ENCODE measurements around the gene POT1.

Gene POT1

GRCh38 chr7:124856299-124856888 lies 73.2 kb downstream of the POT1 start:
- Histone ChIP-seq H3K27me3 (ENCODE audit: control insufficient read depth, insufficient read depth, low read length) (no peaks in the 10 kb centered on the region), H3K9ac (ENCODE audit: low read length) (no peak overlapping the region), H3K4me1 (ENCODE audit: control insufficient read depth, low read depth, low read length) (no peaks in the 10 kb centered on the region), H3K27ac (ENCODE audit: low read length) (no peak overlapping the region), H3K36me3 (ENCODE audit: control insufficient read depth, low read depth, low read length) (no peaks in the 10 kb centered on the region), H3K9me3 (ENCODE audit: control insufficient read depth, low read depth, low read length) (no peaks in the 10 kb centered on the region), H3K4me3 (ENCODE audit: low read length) (no peak overlapping the region)

DNA sequence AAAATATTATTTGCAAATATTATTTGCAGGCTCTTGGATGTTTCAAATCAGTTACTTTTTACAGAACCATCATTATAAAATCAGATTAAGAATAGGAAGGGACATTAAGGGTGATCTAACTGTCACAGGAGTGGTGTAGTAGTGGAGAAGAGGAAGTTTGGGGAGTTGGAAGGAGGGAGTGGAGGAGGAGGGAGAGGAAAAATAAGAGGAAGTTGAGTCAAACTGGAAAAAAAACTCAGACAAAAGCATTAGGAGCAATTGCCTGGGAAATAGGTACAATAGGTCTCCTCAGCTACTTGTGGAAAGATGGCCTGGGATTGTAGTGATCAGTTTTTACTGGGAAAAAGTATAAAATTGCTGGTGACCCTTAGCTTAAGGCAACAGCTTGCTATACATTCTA lies 86.3 kb downstream of the POT1 start:
- Histone ChIP-seq H3K36me3 (ENCODE audit: control insufficient read depth, low read depth, low read length) (no peaks in the 10 kb centered on the region), H3K27ac (ENCODE audit: low read length) (no peak overlapping the region), H3K9ac (ENCODE audit: low read length) (no peak overlapping the region), H3K4me1 (ENCODE audit: control insufficient read depth, low read depth, low read length) (no peaks in the 10 kb centered on the region), H3K27me3 (ENCODE audit: control insufficient read depth, insufficient read depth, low read length) (no peaks in the 10 kb centered on the region), H3K4me3 (ENCODE audit: low read length) (no peak overlapping the region), H3K9me3 (ENCODE audit: control insufficient read depth, low read depth, low read length) (no peaks in the 10 kb centered on the region)

DNA sequence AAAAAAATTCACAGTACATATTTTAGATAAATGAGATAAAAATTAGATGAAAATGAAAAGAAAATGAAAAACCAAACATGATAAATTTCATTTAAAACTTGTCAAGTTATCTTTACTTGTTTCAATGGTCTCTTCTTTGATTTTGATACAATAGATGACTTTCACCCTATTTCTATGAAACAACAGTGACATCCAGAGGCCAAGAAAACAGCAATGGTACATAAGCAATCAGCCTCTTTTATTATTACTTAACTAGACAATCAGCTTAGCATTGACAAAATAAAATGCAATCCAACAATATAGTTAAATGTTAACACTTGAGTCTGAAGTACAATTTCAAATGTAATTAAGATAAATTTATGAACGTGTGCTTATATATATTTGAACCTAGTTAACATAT lies 89.2 kb downstream of the POT1 start:
- Histone ChIP-seq H3K36me3 (ENCODE audit: control insufficient read depth, low read depth, low read length) (no peaks in the 10 kb centered on the region), H3K27me3 (ENCODE audit: control insufficient read depth, insufficient read depth, low read length) (no peaks in the 10 kb centered on the region), H3K4me1 (ENCODE audit: control insufficient read depth, low read depth, low read length) (no peaks in the 10 kb centered on the region), H3K9me3 (ENCODE audit: control insufficient read depth, low read depth, low read length) (no peaks in the 10 kb centered on the region), H3K4me3 (ENCODE audit: low read length) (no peak overlapping the region), H3K27ac (ENCODE audit: low read length) (no peak overlapping the region), H3K9ac (ENCODE audit: low read length) (no peak overlapping the region)

DNA sequence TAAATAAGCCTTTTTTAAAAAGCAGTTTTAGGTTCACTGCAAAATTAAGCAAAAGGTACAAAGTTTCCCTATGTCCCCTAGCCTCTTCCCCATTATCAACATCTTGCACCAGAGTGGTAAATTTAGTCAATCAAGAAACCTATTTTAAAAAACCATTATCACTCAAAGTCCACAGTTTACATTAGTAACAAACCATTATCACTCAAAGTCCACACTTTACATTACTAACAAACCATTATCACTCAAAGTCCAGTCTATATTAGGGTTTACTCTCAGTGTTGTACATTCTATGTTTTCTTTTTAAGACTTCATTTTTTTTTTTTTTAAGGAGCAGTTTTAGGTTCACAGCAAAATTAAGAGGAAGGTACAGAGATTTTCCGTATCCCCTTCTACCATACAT lies 89.9 kb downstream of the POT1 start:
- Histone ChIP-seq H3K36me3 (ENCODE audit: control insufficient read depth, low read depth, low read length) (no peaks in the 10 kb centered on the region), H3K27me3 (ENCODE audit: control insufficient read depth, insufficient read depth, low read length) (no peaks in the 10 kb centered on the region), H3K9ac (ENCODE audit: low read length) (no peak overlapping the region), H3K4me3 (ENCODE audit: low read length) (no peak overlapping the region), H3K9me3 (ENCODE audit: control insufficient read depth, low read depth, low read length) (no peaks in the 10 kb centered on the region), H3K4me1 (ENCODE audit: control insufficient read depth, low read depth, low read length) (no peaks in the 10 kb centered on the region), H3K27ac (ENCODE audit: low read length) (no peak overlapping the region)

DNA sequence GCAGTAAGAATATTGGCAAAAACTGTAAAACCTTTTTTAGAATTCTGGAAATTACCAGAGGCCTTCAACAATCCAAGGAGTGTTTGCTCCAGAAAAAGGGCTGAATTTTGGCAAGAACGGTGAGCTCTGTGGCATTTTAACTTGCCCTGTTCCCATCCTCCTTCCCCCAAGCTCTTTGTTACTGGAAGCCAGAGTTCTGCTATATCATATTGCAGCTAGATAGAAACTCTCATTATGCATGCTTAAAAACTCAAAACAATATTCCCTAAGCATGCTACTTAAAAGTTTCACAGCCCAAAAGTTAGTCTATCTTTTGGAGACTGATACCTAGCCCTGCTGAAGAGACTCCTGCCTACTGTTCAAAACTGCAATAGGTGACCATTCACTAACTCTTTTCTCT lies 93.5 kb downstream of the POT1 start:
- no peaks in the 10 kb centered on the region for H3K36me3 ChIP-seq (ENCODE audit: control insufficient read depth, low read depth, low read length)
- H3K4me3 ChIP-seq (ENCODE audit: low read length): no peak overlapping the region
- H3K9me3 ChIP-seq (ENCODE audit: control insufficient read depth, low read depth, low read length): no peaks in the 10 kb centered on the region
- no peak overlapping the region for H3K9ac ChIP-seq (ENCODE audit: low read length)
- H3K27ac ChIP-seq (ENCODE audit: low read length): no peak overlapping the region
- H3K4me1 ChIP-seq (ENCODE audit: control insufficient read depth, low read depth, low read length): no peaks in the 10 kb centered on the region
- H3K27me3 ChIP-seq (ENCODE audit: control insufficient read depth, insufficient read depth, low read length): no peaks in the 10 kb centered on the region

GRCh38 chr7:124818807-124819206 lies 110.8 kb downstream of the POT1 start:
- Histone ChIP-seq H3K9ac (ENCODE audit: low read length) (no peak overlapping the region), H3K36me3 (ENCODE audit: control insufficient read depth, low read depth, low read length) (peaks cover 8% of the 10 kb centered on the region), H3K4me3 (ENCODE audit: low read length) (no peak overlapping the region), H3K9me3 (ENCODE audit: control insufficient read depth, low read depth, low read length) (no peaks in the 10 kb centered on the region), H3K27ac (ENCODE audit: low read length) (no peak overlapping the region), H3K4me1 (ENCODE audit: control insufficient read depth, low read depth, low read length) (peaks cover 3% of the 10 kb centered on the region), H3K27me3 (ENCODE audit: control insufficient read depth, insufficient read depth, low read length) (no peaks in the 10 kb centered on the region)

DNA sequence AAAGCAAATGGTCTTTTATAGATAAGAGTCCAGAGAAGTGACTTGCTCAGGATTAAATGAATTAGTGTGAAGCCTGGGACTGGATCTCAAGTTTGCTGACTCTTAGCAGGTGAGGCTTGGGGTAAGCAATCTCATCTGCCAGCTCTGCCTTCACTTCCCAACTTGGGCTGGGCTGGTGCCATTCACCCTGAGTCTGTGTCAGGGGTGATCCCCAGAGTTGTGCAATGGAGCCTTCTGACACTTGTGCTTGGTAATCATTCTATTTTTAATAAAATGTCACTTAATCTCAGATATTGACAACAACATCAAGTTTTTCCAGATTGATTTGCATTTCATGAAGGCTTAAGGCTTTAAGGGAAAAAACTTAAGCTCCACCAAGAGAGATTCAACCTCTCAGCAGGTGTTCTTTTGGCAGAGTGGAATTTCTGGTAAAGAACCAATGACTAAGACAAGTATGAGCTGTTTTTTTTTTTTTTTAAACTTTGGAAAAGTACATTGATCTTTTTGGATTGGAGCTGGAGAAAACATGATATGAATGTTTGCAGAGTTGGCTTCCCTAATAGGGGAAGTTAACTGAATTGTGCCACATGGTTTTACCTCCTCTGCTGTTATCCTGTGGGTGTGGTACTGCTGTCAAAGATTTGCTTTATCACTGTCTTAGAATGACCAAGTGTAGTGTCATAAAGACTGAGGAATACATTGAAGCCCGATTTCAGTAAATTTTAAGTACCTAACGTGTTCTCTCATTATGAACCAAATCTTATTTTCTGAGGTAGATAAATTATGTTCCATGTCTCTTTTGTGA lies 115.4 kb downstream of the POT1 start:
- no peak overlapping the region for H3K9ac ChIP-seq (ENCODE audit: low read length)
- H3K4me1 ChIP-seq (ENCODE audit: control insufficient read depth, low read depth, low read length): peaks cover 19% of the 10 kb centered on the region
- no peak overlapping the region for H3K4me3 ChIP-seq (ENCODE audit: low read length)
- no peaks in the 10 kb centered on the region for H3K36me3 ChIP-seq (ENCODE audit: control insufficient read depth, low read depth, low read length)
- no peak overlapping the region for H3K27ac ChIP-seq (ENCODE audit: low read length)
- no peaks in the 10 kb centered on the region for H3K27me3 ChIP-seq (ENCODE audit: control insufficient read depth, insufficient read depth, low read length)
- H3K9me3 ChIP-seq (ENCODE audit: control insufficient read depth, low read depth, low read length): no peaks in the 10 kb centered on the region

GRCh38 chr7:124812764-124813163 lies 116.9 kb downstream of the POT1 start:
- Histone ChIP-seq H3K4me3 (ENCODE audit: low read length) (no peak overlapping the region), H3K27ac (ENCODE audit: low read length) (no peak overlapping the region), H3K9ac (ENCODE audit: low read length) (no peak overlapping the region), H3K36me3 (ENCODE audit: control insufficient read depth, low read depth, low read length) (no peaks in the 10 kb centered on the region), H3K9me3 (ENCODE audit: control insufficient read depth, low read depth, low read length) (no peaks in the 10 kb centered on the region), H3K27me3 (ENCODE audit: control insufficient read depth, insufficient read depth, low read length) (no peaks in the 10 kb centered on the region), H3K4me1 (ENCODE audit: control insufficient read depth, low read depth, low read length) (peaks cover 19% of the 10 kb centered on the region)

DNA sequence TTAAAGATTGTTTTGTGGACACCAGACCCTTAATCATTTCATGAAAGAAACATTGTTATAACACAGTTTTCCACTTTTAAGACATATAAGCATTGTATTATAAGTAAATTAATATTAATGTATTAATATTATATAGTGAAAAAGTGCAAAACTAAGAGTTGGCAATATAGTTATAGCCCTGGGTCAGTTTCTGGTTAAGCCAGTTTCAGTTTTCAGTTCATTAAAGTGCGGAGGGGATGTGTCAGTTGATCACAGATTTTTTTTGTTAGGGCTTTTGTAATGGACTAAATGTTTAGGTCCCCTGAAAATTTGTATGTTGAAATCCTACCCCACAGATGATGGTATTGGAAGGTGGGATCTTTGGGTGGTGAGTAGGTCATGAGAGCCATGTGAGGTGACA lies 118.3 kb downstream of the POT1 start:
- Histone ChIP-seq H3K36me3 (ENCODE audit: control insufficient read depth, low read depth, low read length) (no peaks in the 10 kb centered on the region), H3K27ac (ENCODE audit: low read length) (no peak overlapping the region), H3K27me3 (ENCODE audit: control insufficient read depth, insufficient read depth, low read length) (no peaks in the 10 kb centered on the region), H3K9me3 (ENCODE audit: control insufficient read depth, low read depth, low read length) (no peaks in the 10 kb centered on the region), H3K4me3 (ENCODE audit: low read length) (no peak overlapping the region), H3K9ac (ENCODE audit: low read length) (no peak overlapping the region), H3K4me1 (ENCODE audit: control insufficient read depth, low read depth, low read length) (peaks cover 19% of the 10 kb centered on the region)

DNA sequence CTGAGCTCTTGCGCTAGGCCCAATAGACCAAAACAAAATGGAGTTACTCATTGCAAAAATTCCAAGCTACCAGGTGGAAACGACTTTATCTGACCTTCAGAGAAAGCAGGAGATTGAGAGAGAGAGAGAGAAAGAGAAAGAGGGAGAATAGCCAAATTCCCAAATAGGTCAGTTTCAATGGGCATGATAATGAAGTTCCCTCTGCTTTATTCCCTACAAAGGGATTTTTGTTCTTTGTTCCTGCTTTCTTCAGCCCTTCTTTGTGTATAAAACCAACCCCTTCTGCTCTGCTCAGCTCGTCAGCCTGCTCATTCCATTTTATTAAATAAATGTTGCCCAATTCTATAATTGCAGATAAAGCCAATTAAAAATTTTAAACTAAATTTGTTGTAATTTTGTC lies 119.0 kb downstream of the POT1 start:
- H3K9ac ChIP-seq (ENCODE audit: low read length): no peak overlapping the region
- no peaks in the 10 kb centered on the region for H3K9me3 ChIP-seq (ENCODE audit: control insufficient read depth, low read depth, low read length)

DNA sequence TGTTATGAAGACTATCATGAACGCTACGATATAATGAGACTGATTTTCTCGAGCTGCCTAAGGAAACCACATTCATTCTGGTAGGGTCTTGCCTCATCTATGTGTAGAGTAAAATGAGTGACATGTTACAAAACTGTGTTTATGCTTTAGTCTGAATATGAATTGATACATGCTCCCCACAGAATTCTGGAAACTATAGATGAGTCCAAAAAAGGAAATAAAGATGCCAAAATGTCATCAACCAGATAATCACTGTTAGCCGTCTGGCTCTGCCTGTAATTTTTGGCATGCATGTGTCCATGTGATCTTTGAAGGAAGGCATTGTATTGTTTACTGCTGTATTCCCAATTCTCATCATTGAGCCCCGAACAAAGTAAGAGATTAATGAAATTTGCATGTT lies 121.4 kb downstream of the POT1 start:
- H3K4me1 ChIP-seq (ENCODE audit: control insufficient read depth, low read depth, low read length): peaks cover 21% of the 10 kb centered on the region
- no peak overlapping the region for H3K4me3 ChIP-seq (ENCODE audit: low read length)
- no peak overlapping the region for H3K27ac ChIP-seq (ENCODE audit: low read length)

More for the DNA sequence above, 119.0 kb downstream of the POT1 start:
- Histone ChIP-seq H3K36me3 (ENCODE audit: control insufficient read depth, low read depth, low read length) (no peaks in the 10 kb centered on the region), H3K4me3 (ENCODE audit: low read length) (no peak overlapping the region), H3K27ac (ENCODE audit: low read length) (no peak overlapping the region), H3K27me3 (ENCODE audit: control insufficient read depth, insufficient read depth, low read length) (no peaks in the 10 kb centered on the region), H3K4me1 (ENCODE audit: control insufficient read depth, low read depth, low read length) (peaks cover 20% of the 10 kb centered on the region)

GRCh38 chr7:124801330-124801895 lies 128.2 kb downstream of the POT1 start:
- Histone ChIP-seq H3K27me3 (ENCODE audit: control insufficient read depth, insufficient read depth, low read length) (no peaks in the 10 kb centered on the region), H3K4me1 (ENCODE audit: control insufficient read depth, low read depth, low read length) (peaks cover 5% of the 10 kb centered on the region), H3K9ac (ENCODE audit: low read length) (no peak overlapping the region), H3K9me3 (ENCODE audit: control insufficient read depth, low read depth, low read length) (no peaks in the 10 kb centered on the region), H3K4me3 (ENCODE audit: low read length) (no peak overlapping the region), H3K27ac (ENCODE audit: low read length) (no peak overlapping the region), H3K36me3 (ENCODE audit: control insufficient read depth, low read depth, low read length) (no peaks in the 10 kb centered on the region)

More for the DNA sequence above, 121.4 kb downstream of the POT1 start:
- Histone ChIP-seq H3K27me3 (ENCODE audit: control insufficient read depth, insufficient read depth, low read length) (no peaks in the 10 kb centered on the region), H3K9ac (ENCODE audit: low read length) (no peak overlapping the region), H3K9me3 (ENCODE audit: control insufficient read depth, low read depth, low read length) (no peaks in the 10 kb centered on the region), H3K36me3 (ENCODE audit: control insufficient read depth, low read depth, low read length) (no peaks in the 10 kb centered on the region)

Data from iPS-18a (cell line).